ENCODE results near the gene RGPD8.

Gene RGPD8

GRCh38 chr2:112340475-112341267, 92.8 kb downstream of the RGPD8 start:
- H3K4me3 ChIP-seq (ENCODE audit: low read depth, low read length) = no peak overlapping the region
- DNase-seq (ENCODE audit: low read depth) = no peak
- no peak for TF ChIP-seq CTCF (conservative IDR thresholded peaks at IDR 0.05; ENCODE audit: low read depth, low read length)

GRCh38 chr2:112339986-112340385, 93.5 kb downstream of the RGPD8 start:
- no peak overlapping the region for H3K4me3 ChIP-seq (ENCODE audit: low read depth, low read length)
- TF ChIP-seq CTCF (conservative IDR thresholded peaks at IDR 0.05; ENCODE audit: low read depth, low read length) = no peak
- no peak for DNase-seq (ENCODE audit: low read depth)

GRCh38 chr2:112335600-112335999, 97.8 kb downstream of the RGPD8 start:
- no peak for DNase-seq (ENCODE audit: low read depth)
- TF ChIP-seq CTCF (conservative IDR thresholded peaks at IDR 0.05; ENCODE audit: low read depth, low read length) = no peak
- H3K4me3 ChIP-seq (ENCODE audit: low read depth, low read length) = no peak overlapping the region

GRCh38 chr2:112332123-112332696, 101.2 kb downstream of the RGPD8 start:
- no peak for TF ChIP-seq CTCF (conservative IDR thresholded peaks at IDR 0.05; ENCODE audit: low read depth, low read length)
- no peak for DNase-seq (ENCODE audit: low read depth)
- H3K4me3 ChIP-seq (ENCODE audit: low read depth, low read length) = no peak overlapping the region

GRCh38 chr2:112322919-112323318, 110.5 kb downstream of the RGPD8 start:
- TF ChIP-seq CTCF (conservative IDR thresholded peaks at IDR 0.05; ENCODE audit: low read depth, low read length) = no peak
- H3K4me3 ChIP-seq (ENCODE audit: low read depth, low read length) = no peak overlapping the region
- DNase-seq (ENCODE audit: low read depth) = no peak

GRCh38 chr2:112321375-112322320, 111.8 kb downstream of the RGPD8 start:
- H3K4me3 ChIP-seq (ENCODE audit: low read depth, low read length) = no peak overlapping the region
- peak; percentile 28 for DNase-seq (ENCODE audit: low read depth)
- TF ChIP-seq CTCF (conservative IDR thresholded peaks at IDR 0.05; ENCODE audit: low read depth, low read length) = no peak

Measured in choroid plexus epithelial cell (primary cell).